ENCODE data around the gene DCDC2C.

DNA sequence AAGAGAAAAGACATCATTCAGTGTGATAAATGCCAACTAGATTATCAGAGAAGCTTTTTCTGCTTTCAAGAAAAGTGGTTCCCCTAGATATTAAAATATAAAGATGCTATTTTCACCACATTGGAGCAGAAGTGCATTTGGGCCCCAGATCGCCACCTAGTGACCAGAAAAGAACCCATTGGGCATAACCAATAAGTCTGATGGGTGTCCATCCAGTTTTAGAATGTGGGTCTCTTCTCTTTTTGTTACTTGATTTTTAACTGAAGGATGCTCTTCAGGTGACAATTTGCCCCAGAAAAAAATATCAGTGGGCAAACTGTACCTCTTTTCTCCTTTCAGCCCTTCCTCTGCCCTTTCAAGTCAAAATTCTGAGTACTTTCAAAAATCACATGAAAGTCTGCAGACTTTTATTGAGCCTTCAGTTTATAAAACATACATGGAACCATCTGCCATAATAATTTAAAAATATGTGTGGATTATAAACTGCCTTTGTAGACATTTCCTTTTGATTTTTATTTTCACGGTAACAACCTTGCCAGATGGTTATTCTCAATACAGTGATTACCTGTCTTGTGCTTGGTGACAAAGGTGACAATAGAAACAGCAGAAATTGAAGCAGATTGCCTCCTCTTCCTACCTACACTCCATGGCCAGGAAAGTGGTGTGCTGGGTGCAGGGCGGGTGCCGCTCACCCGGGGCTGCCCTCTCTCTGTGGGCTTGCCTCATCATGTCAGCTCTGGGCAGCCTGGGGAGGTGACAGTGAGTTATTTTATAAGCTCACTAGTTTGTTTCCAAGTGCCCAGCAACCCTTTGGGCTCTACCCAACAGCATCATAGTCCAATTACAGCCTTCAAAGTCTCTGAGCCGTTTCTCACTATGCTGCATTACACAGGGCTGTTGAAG is 124.5 kb downstream of the DCDC2C start:
- TF ChIP-seq, protein P1, sequence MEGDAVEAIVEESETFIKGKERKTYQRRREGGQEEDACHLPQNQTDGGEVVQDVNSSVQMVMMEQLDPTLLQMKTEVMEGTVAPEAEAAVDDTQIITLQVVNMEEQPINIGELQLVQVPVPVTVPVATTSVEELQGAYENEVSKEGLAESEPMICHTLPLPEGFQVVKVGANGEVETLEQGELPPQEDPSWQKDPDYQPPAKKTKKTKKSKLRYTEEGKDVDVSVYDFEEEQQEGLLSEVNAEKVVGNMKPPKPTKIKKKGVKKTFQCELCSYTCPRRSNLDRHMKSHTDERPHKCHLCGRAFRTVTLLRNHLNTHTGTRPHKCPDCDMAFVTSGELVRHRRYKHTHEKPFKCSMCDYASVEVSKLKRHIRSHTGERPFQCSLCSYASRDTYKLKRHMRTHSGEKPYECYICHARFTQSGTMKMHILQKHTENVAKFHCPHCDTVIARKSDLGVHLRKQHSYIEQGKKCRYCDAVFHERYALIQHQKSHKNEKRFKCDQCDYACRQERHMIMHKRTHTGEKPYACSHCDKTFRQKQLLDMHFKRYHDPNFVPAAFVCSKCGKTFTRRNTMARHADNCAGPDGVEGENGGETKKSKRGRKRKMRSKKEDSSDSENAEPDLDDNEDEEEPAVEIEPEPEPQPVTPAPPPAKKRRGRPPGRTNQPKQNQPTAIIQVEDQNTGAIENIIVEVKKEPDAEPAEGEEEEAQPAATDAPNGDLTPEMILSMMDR (IDR thresholded peaks at IDR 0.05): peak; percentile 72
- no peak for TF ChIP-seq POLR2AphosphoS5 (IDR thresholded peaks at IDR 0.05; ENCODE audit: low read depth, low read length)
- no peak for TF ChIP-seq TCF7L2 (IDR thresholded peaks at IDR 0.05; ENCODE audit: low read depth, low read length)

All from Panc1 (cell line).